ENCODE data around the gene COMMD7.
"Not testable (repeated sequence)": the region's sequence is repeated elsewhere in the genome, so short reads cannot be mapped to it uniquely, and the experiment has no call there.

COMMD7 gene

DNA sequence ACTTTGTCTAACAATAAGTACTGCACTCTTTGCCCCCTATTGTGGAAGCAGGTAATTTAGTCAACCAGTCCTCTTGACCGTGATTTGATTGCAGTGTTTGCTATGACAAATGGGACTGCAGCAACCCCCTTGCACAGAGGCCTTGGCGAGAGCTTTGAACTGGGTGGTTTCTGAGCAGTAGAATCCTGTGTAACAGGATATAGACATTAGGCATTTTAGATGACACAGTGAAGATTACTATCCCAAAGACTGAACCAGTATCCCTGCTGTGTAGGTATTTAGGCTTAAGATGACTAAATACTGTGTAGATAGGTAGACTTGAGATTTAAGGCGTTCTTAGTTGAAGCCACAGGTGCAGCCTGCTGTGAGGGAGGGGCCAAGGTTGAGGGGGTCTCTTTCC, 28.8 kb upstream of the COMMD7 start:
- no peak overlapping the region for H3K27ac Mint-ChIP-seq
- H3K4me3 Mint-ChIP-seq, result no peak overlapping the region
- no peak for DNase-seq
- peaks cover 7% of the 10 kb centered on the region for H3K36me3 Mint-ChIP-seq (ENCODE audit: low read depth)
- H3K27me3 Mint-ChIP-seq (ENCODE audit: low read depth, poor library complexity), result peaks cover 7% of the 10 kb centered on the region
- H3K4me1 Mint-ChIP-seq, result peaks cover 57% of the 10 kb centered on the region
- TF ChIP-seq, protein P1, sequence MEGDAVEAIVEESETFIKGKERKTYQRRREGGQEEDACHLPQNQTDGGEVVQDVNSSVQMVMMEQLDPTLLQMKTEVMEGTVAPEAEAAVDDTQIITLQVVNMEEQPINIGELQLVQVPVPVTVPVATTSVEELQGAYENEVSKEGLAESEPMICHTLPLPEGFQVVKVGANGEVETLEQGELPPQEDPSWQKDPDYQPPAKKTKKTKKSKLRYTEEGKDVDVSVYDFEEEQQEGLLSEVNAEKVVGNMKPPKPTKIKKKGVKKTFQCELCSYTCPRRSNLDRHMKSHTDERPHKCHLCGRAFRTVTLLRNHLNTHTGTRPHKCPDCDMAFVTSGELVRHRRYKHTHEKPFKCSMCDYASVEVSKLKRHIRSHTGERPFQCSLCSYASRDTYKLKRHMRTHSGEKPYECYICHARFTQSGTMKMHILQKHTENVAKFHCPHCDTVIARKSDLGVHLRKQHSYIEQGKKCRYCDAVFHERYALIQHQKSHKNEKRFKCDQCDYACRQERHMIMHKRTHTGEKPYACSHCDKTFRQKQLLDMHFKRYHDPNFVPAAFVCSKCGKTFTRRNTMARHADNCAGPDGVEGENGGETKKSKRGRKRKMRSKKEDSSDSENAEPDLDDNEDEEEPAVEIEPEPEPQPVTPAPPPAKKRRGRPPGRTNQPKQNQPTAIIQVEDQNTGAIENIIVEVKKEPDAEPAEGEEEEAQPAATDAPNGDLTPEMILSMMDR (IDR thresholded peaks at IDR 0.05), result no peak
- no peaks in the 10 kb centered on the region for H3K9me3 Mint-ChIP-seq

DNA sequence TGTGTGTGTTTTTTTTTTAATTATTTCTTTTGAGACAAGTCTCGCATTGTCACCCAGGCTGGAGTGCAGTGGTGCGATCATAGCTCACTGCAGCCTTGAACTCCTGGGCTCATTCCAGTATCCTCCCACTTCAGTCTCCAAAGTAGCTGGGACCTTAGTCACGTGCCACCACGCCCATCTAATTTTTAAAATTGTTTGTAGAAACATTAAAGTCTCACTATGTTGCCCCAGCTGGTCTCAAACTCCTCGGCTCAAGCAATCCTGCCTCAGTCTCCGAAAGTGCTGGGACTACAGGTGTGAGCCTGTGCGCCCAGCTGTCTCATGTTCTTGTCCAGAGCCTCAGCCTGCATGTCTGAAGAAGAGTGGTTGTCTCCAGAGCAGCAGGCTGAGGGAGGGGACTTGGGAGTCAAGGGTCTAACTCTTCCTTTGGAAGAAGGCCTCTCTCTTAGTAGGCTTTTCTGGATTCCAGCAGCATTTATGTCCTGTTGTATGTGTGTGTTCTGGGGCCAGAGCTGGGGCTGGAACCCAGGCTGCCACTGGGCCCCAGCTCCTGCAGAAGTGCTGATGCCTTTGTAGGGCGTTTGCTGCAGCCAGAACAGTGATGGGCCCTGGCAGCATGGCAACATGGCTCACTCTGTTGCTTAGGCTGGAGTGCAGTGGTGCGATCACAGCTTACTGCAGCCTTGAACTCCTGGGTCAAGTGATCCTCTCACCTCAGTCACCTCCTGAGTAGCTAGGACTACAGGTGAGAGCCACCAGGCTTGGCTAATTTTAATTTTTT, 24.3 kb upstream of the COMMD7 start:
- TF ChIP-seq, protein P1 (IDR thresholded peaks at IDR 0.05), result no peak

DNA sequence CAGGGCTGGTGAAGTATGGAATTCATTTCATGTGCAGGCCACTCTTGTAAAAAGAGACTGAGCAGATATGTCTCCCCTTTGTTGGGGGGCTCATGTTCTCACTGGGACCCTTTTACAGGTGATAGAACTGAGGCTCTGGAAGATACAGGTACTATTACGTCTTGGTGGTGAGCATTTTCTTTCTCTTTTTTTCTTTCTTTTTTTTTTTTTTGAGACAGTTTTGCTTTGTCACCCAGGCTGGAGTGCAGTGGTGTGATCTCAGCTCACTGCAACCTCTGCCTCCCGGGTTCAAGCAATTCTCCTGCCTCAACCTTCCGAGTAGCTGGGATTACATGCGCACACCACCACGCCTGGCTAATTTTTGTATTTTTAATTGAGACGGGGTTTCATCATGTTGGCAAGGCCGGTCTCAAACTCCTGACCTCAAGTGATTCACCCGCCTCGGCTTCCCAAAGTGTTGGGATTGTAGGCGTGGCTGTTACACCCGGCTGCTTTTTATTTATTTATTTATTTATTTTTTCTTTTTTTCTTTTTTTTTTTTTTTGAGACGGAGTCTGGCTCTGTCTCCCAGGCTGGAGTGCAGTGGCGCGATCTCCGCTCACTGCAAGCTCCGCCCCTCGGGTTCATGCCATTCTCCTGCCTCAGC, 22.1 kb upstream of the COMMD7 start:
- Mint-ChIP-seq H3K4me1 (peaks cover 45% of the 10 kb centered on the region), H3K27ac (peak overlapping the region; percentile 45), H3K4me3 (peak overlapping the region; percentile 96)
- H3K27me3 Mint-ChIP-seq (ENCODE audit: low read depth, poor library complexity); DNase-seq; H3K36me3 Mint-ChIP-seq (ENCODE audit: low read depth); H3K9me3 Mint-ChIP-seq: not testable (repeated sequence)

More for the DNA sequence above, 24.3 kb upstream of the COMMD7 start:
- Mint-ChIP-seq H3K36me3 (ENCODE audit: low read depth) (peaks cover 7% of the 10 kb centered on the region), H3K4me1 (peaks cover 47% of the 10 kb centered on the region), H3K27ac (peak overlapping the region; percentile 79), H3K27me3 (ENCODE audit: low read depth, poor library complexity) (peaks cover 2% of the 10 kb centered on the region), H3K4me3 (no peak overlapping the region), H3K9me3 (no peaks in the 10 kb centered on the region)
- DNase-seq, result no peak

DNA sequence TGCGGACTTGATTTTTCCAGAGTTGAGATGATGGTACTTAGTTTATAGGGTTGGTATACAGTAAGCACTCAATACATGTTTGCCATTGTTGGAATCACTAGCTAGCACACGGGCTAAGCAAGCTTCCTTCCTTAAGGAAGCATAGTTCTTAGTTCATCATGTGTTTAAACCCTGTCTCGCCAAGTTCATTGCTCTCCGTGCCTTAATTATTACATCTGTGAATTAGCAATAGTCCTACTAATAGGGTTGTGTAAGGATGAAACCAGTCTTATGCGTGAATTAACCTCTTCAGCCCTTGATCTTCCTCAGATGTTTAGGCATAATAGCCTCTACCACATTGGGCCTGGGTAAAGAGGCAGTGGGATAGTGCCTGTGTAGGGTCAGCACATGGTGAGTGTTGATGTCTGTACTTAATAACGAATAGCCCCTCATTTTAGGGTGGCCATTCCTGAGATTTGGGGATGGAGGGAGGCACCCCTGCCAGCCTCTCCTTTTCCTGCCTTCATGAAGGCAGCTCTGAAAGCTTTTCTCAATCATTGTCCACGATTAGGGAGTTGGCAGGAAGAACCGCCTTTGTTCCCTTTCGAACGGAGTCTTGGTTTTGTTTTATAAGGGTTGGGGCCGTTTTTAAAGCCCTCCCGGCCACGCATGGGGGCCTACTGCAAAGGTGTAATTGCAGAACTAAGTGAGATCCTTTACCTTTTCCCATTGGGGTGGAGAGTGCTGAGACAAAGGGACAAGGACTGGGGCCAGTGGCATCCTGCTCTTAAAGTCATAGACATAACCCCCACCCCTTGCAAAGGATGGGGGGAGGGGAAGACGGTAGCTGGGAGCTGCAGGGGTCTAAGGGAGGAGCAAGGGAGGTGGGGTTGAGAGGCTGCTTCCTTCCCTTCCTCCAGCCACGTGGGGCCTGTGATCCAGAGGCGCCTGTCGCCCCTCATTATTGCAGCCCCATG, 21.0 kb upstream of the COMMD7 start:
- peak; percentile 33 for DNase-seq
- H3K9me3 Mint-ChIP-seq, result no peaks in the 10 kb centered on the region
- peak overlapping the region; percentile 96 for H3K4me3 Mint-ChIP-seq
- peaks cover 2% of the 10 kb centered on the region for H3K27me3 Mint-ChIP-seq (ENCODE audit: low read depth, poor library complexity)
- H3K36me3 Mint-ChIP-seq (ENCODE audit: low read depth), result peaks cover 7% of the 10 kb centered on the region
- H3K27ac Mint-ChIP-seq, result peak overlapping the region; percentile 66
- H3K4me1 Mint-ChIP-seq, result peaks cover 45% of the 10 kb centered on the region
- TF ChIP-seq, protein P1 (IDR thresholded peaks at IDR 0.05), result no peak

DNA sequence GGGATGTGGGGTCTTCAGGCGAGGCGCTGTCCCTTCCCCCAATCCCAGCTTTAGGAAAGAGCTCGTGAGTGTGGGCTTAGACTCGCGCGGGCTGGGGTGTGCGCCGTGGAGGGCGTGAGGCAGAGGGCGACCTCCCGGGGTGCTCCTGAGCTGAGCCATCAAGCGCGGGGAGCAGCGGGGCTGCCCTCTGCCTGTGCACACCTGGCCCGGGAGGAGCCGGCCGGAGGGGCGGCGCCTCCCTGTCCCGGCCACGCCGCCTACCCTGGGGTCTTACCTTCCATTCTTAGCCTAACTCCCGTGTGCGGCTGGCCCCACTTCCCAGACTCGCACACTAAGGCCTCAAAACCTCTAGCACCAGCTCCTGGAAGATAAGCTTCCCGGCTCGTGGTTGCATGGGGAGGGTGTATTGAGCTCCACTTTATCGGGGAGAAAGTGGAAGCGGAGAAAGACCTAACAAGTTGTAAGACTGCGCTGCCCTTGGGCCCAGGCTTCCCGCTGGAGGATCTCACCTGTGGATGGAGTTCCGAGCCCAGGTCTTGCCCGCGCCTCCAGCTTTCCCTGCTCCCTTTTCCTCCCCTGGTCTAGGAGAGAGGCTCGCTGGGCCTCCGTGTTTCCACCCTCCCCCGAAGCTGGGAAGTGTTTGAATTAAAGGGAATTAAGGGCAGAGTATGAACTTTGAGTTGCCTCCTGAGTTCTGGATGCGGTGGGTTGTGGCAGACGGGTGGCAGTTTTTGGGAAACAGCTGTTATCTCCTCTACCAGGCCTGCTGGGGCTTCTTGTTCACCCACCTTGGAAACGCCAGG, 20.1 kb upstream of the COMMD7 start:
- H3K9me3 Mint-ChIP-seq, result no peaks in the 10 kb centered on the region
- H3K4me3 Mint-ChIP-seq, result peak overlapping the region; percentile 96
- TF ChIP-seq, protein P1 (IDR thresholded peaks at IDR 0.05), result no peak
- peaks cover 7% of the 10 kb centered on the region for H3K36me3 Mint-ChIP-seq (ENCODE audit: low read depth)
- peaks cover 45% of the 10 kb centered on the region for H3K4me1 Mint-ChIP-seq
- peaks cover 2% of the 10 kb centered on the region for H3K27me3 Mint-ChIP-seq (ENCODE audit: low read depth, poor library complexity)
- no peak overlapping the region for H3K27ac Mint-ChIP-seq
- DNase-seq, result peak; percentile 27
